GM23248 (cell line): Measurements from ENCODE around the gene WWOX.

ENCODE experiments used
- EZH2 ChIP-seq: fragments of 200-600 bp; sonication (generic); IDR thresholded peaks from 2 replicates; pipeline ENCODE4 v1.6.1; 2018; ENCODE audit warnings: antibody characterized with exemption, mild to moderate bottlenecking; ENCODE audit not compliant: insufficient read depth, poor library complexity, severe bottlenecking
- EZH2phosphoT487 ChIP-seq: fragments of 200-600 bp; sonication (generic); IDR thresholded peaks from 2 replicates; pipeline ENCODE4 v1.6.1; 2018; ENCODE audit warnings: antibody characterized with exemption, moderate library complexity, mild to moderate bottlenecking, low read depth; ENCODE audit not compliant: insufficient read depth

GRCh38 chr16:79061181-79061580 is 961.7 kb downstream of the WWOX start:
- TF ChIP-seq EZH2 (no peak), EZH2phosphoT487 (no peak)
